ENCODE results near the gene GRM1. TPM values are rescaled to one million over a fixed set of nuclear protein-coding genes. Genes with fewer than 3 reads are reported as not detected.
A peak's percentile ranks its signal among the peaks of the same experiment; 100 is the strongest.

GRM1 gene
- total RNA-seq, 1 donor from 2014 or later = 0.05 TPM

- no peak overlapping the region for H3K27ac ChIP-seq (ENCODE audit: low read depth, low read length)
- no peaks in the 10 kb centered on the region for H3K4me1 ChIP-seq (ENCODE audit: insufficient read depth, low read length)
- Mint-ChIP-seq H3K36me3 (ENCODE audit: low read depth, unreplicated experiment) (no peaks in the 10 kb centered on the region), H3K4me1 (ENCODE audit: low read depth, unreplicated experiment) (peaks cover 3% of the 10 kb centered on the region), H3K4me3 (ENCODE audit: unreplicated experiment) (peak overlapping the region; percentile 78), H3K27me3 (ENCODE audit: low read depth, unreplicated experiment) (peaks cover 42% of the 10 kb centered on the region), H3K9me3 (ENCODE audit: unreplicated experiment) (no peaks in the 10 kb centered on the region), H3K27ac (ENCODE audit: unreplicated experiment) (no peak overlapping the region)
- FAIRE-seq (no peak), DNase-seq (ENCODE audit: low read depth) (peak; percentile 25)
- peak overlapping the region; percentile 47 for H2AFZ ChIP-seq (ENCODE audit: low read depth, low read length)
- H3K9ac ChIP-seq (ENCODE audit: low read length) = no peak overlapping the region
- peak overlapping the region; percentile 83 for H3K4me2 ChIP-seq (ENCODE audit: low read length)
- no peaks in the 10 kb centered on the region for H3K79me2 ChIP-seq (ENCODE audit: insufficient read depth, low read length)
- no peaks in the 10 kb centered on the region for H3K9me3 ChIP-seq (ENCODE audit: insufficient read depth, low read depth, low read length)
- no peaks in the 10 kb centered on the region for H3K36me3 ChIP-seq (ENCODE audit: insufficient read depth, low read length)
- no peak for TF ChIP-seq CTCF (IDR thresholded peaks at IDR 0.05; ENCODE audit: insufficient read depth, low read depth, low read length)
- peak; percentile 40 for TF ChIP-seq EZH2 (IDR thresholded peaks at IDR 0.05; ENCODE audit: insufficient read depth, low read length)
- peaks cover 20% of the 10 kb centered on the region for H3K27me3 ChIP-seq (ENCODE audit: insufficient read depth, low read length)
- H3K4me3 ChIP-seq (ENCODE audit: insufficient read depth, low read depth, low read length) = peak overlapping the region; percentile 53
- H4K20me1 ChIP-seq (ENCODE audit: insufficient read depth, low read length) = no peaks in the 10 kb centered on the region
These were observed 538 bp upstream of the GRM1 start for GRCh38 chr6:146028252-146028795.

DNA sequence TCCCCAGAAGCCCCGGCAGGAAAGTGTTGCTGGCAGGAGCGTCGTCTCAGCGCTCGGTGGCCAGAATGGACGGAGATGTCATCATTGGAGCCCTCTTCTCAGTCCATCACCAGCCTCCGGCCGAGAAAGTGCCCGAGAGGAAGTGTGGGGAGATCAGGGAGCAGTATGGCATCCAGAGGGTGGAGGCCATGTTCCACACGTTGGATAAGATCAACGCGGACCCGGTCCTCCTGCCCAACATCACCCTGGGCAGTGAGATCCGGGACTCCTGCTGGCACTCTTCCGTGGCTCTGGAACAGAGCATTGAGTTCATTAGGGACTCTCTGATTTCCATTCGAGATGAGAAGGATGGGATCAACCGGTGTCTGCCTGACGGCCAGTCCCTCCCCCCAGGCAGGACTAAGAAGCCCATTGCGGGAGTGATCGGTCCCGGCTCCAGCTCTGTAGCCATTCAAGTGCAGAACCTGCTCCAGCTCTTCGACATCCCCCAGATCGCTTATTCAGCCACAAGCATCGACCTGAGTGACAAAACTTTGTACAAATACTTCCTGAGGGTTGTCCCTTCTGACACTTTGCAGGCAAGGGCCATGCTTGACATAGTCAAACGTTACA, 817 bp downstream of the GRM1 start:
- H3K4me1 ChIP-seq (ENCODE audit: insufficient read depth, low read length) = no peaks in the 10 kb centered on the region
- TF ChIP-seq EZH2 (IDR thresholded peaks at IDR 0.05; ENCODE audit: insufficient read depth, low read length) = no peak
- no peak for TF ChIP-seq CTCF (IDR thresholded peaks at IDR 0.05; ENCODE audit: insufficient read depth, low read depth, low read length)
- no peak overlapping the region for H3K27ac ChIP-seq (ENCODE audit: low read depth, low read length)
- Mint-ChIP-seq H3K36me3 (ENCODE audit: low read depth, unreplicated experiment) (no peaks in the 10 kb centered on the region), H3K4me1 (ENCODE audit: low read depth, unreplicated experiment) (peaks cover 3% of the 10 kb centered on the region), H3K27ac (ENCODE audit: unreplicated experiment) (no peak overlapping the region), H3K9me3 (ENCODE audit: unreplicated experiment) (no peaks in the 10 kb centered on the region), H3K27me3 (ENCODE audit: low read depth, unreplicated experiment) (peaks cover 42% of the 10 kb centered on the region), H3K4me3 (ENCODE audit: unreplicated experiment) (no peak overlapping the region)
- DNase-seq (ENCODE audit: low read depth) (no peak), FAIRE-seq (no peak)
- no peaks in the 10 kb centered on the region for H4K20me1 ChIP-seq (ENCODE audit: insufficient read depth, low read length)
- H3K79me2 ChIP-seq (ENCODE audit: insufficient read depth, low read length) = no peaks in the 10 kb centered on the region
- no peak overlapping the region for H3K9ac ChIP-seq (ENCODE audit: low read length)
- peaks cover 20% of the 10 kb centered on the region for H3K27me3 ChIP-seq (ENCODE audit: insufficient read depth, low read length)
- H2AFZ ChIP-seq (ENCODE audit: low read depth, low read length) = no peak overlapping the region
- no peaks in the 10 kb centered on the region for H3K36me3 ChIP-seq (ENCODE audit: insufficient read depth, low read length)
- no peak overlapping the region for H3K4me2 ChIP-seq (ENCODE audit: low read length)
- no peaks in the 10 kb centered on the region for H3K9me3 ChIP-seq (ENCODE audit: insufficient read depth, low read depth, low read length)
- H3K4me3 ChIP-seq (ENCODE audit: insufficient read depth, low read depth, low read length) = no peak overlapping the region

- H3K27ac Mint-ChIP-seq (ENCODE audit: unreplicated experiment) = no peak overlapping the region
- Histone ChIP-seq H2AFZ (ENCODE audit: low read depth, low read length) (no peak overlapping the region), H3K79me2 (ENCODE audit: insufficient read depth, low read length) (no peaks in the 10 kb centered on the region), H3K9ac (ENCODE audit: low read length) (no peak overlapping the region), H3K4me3 (ENCODE audit: insufficient read depth, low read depth, low read length) (no peak overlapping the region), H3K4me1 (ENCODE audit: insufficient read depth, low read length) (no peaks in the 10 kb centered on the region), H3K9me3 (ENCODE audit: insufficient read depth, low read depth, low read length) (no peaks in the 10 kb centered on the region), H3K27ac (ENCODE audit: low read depth, low read length) (no peak overlapping the region), H3K36me3 (ENCODE audit: insufficient read depth, low read length) (no peaks in the 10 kb centered on the region), H3K27me3 (ENCODE audit: insufficient read depth, low read length) (peaks cover 20% of the 10 kb centered on the region), H3K4me2 (ENCODE audit: low read length) (no peak overlapping the region), H4K20me1 (ENCODE audit: insufficient read depth, low read length) (no peaks in the 10 kb centered on the region)
- H3K4me1 Mint-ChIP-seq (ENCODE audit: low read depth, unreplicated experiment) = peaks cover 3% of the 10 kb centered on the region
- peaks cover 30% of the 10 kb centered on the region for H3K27me3 Mint-ChIP-seq (ENCODE audit: low read depth, unreplicated experiment)
- H3K4me3 Mint-ChIP-seq (ENCODE audit: unreplicated experiment) = no peak overlapping the region
- H3K9me3 Mint-ChIP-seq (ENCODE audit: unreplicated experiment) = no peaks in the 10 kb centered on the region
- FAIRE-seq (no peak), DNase-seq (ENCODE audit: low read depth) (no peak)
- H3K36me3 Mint-ChIP-seq (ENCODE audit: low read depth, unreplicated experiment) = no peaks in the 10 kb centered on the region
- TF ChIP-seq CTCF (IDR thresholded peaks at IDR 0.05; ENCODE audit: insufficient read depth, low read depth, low read length) = no peak
These were observed 3.5 kb downstream of the GRM1 start for GRCh38 chr6:146032387-146032786.

All from astrocyte (in vitro differentiated cells and primary cell).